GM23248 (cell line): ENCODE data around the gene NME3.

Experiments used
- EZH2 ChIP-seq: fragments of 200-600 bp; sonication (generic); IDR thresholded peaks from 2 replicates; pipeline ENCODE4 v1.6.1; 2018; ENCODE audit warnings: antibody characterized with exemption, mild to moderate bottlenecking; ENCODE audit not compliant: insufficient read depth, poor library complexity, severe bottlenecking
- EZH2phosphoT487 ChIP-seq: fragments of 200-600 bp; sonication (generic); IDR thresholded peaks from 2 replicates; pipeline ENCODE4 v1.6.1; 2018; ENCODE audit warnings: antibody characterized with exemption, moderate library complexity, mild to moderate bottlenecking, low read depth; ENCODE audit not compliant: insufficient read depth

GRCh38 chr16:1731073-1731472, 40.3 kb downstream of the NME3 start:
- TF ChIP-seq EZH2 (no peak), EZH2phosphoT487 (no peak)
